ENCODE data around the gene SCOC.

GRCh38 chr4:140423106-140423505, 49.7 kb downstream of the SCOC start:
- no peak for TF ChIP-seq CTCF (IDR thresholded peaks at IDR 0.05)
- no peak for TF ChIP-seq POLR2A (IDR thresholded peaks at IDR 0.05)

Data from lower leg skin (tissue), 3 donors.